SJCRH30 (cell line): ENCODE results near the gene ENTREP3. TPM values are rescaled to one million over a fixed set of nuclear protein-coding genes. Genes with fewer than 3 reads are reported as not detected.

Source experiments
- total RNA-seq: library from RNA; depleted of rRNA; stranded (reverse); fragments of >200 nt; shearing (Covaris generic); gene quantifications from 2 replicates; pipeline ENCODE4 v1.2.3, GENCODE V29; 2014; rRNA removed

ENTREP3 gene
- total RNA-seq, 1 experiment from 2014 or later: 12.7 TPM

Other genes starting within 250 kb of the ENTREP3 start
- gene DCST2, start 221.7 kb downstream of the ENTREP3 start, total RNA-seq: not detected in 2 replicates
- not detected in 2 replicates for gene DCST1, start 221.7 kb downstream of the ENTREP3 start, total RNA-seq
- 16.9 and 18.3 TPM in 2 replicates for gene ADAM15, start 204.2 kb downstream of the ENTREP3 start, total RNA-seq
- gene EFNA4, start 191.7 kb downstream of the ENTREP3 start, total RNA-seq: 15.3 and 17.8 TPM in 2 replicates
- 3.5 and 4.2 TPM in 2 replicates for gene EFNA3, start 176.6 kb downstream of the ENTREP3 start, total RNA-seq
- 1.8 and 2.2 TPM in 2 replicates for gene EFNA1, start 127.6 kb downstream of the ENTREP3 start, total RNA-seq
- 12.9 and 14.8 TPM in 2 replicates for gene SLC50A1, start 119.6 kb downstream of the ENTREP3 start, total RNA-seq
- gene DPM3, start 115.0 kb downstream of the ENTREP3 start, total RNA-seq: 16.1 and 16.8 TPM in 2 replicates
- gene KRTCAP2, start 82.2 kb downstream of the ENTREP3 start, total RNA-seq: 84.2 and 90.9 TPM in 2 replicates
- gene TRIM46, start 81.6 kb downstream of the ENTREP3 start, total RNA-seq: 0.79 and 1.0 TPM in 2 replicates
- gene THBS3, start 47.6 kb downstream of the ENTREP3 start, total RNA-seq: 4.1 and 4.5 TPM in 2 replicates
- 25.2 and 31.7 TPM in 2 replicates for gene MTX1, start 46.8 kb downstream of the ENTREP3 start, total RNA-seq
- gene SCAMP3, start 6.9 kb upstream of the ENTREP3 start, total RNA-seq: 42.1 and 43.4 TPM in 2 replicates
- gene CLK2, start 18.0 kb upstream of the ENTREP3 start, total RNA-seq: 29.7 and 43.1 TPM in 2 replicates
- gene HCN3, start 22.0 kb upstream of the ENTREP3 start, total RNA-seq: 1.6 and 1.7 TPM in 2 replicates
- gene PKLR, start 46.0 kb upstream of the ENTREP3 start, total RNA-seq: 0.04 TPM in 1 of 2 replicates, not detected in the other
- 144 and 148 TPM in 2 replicates for gene FDPS, start 53.4 kb upstream of the ENTREP3 start, total RNA-seq
- 18.6 and 21.0 TPM in 2 replicates for gene RUSC1, start 65.4 kb upstream of the ENTREP3 start, total RNA-seq